ENCODE measurements around the gene DCBLD2.

The DCBLD2 gene

DNA sequence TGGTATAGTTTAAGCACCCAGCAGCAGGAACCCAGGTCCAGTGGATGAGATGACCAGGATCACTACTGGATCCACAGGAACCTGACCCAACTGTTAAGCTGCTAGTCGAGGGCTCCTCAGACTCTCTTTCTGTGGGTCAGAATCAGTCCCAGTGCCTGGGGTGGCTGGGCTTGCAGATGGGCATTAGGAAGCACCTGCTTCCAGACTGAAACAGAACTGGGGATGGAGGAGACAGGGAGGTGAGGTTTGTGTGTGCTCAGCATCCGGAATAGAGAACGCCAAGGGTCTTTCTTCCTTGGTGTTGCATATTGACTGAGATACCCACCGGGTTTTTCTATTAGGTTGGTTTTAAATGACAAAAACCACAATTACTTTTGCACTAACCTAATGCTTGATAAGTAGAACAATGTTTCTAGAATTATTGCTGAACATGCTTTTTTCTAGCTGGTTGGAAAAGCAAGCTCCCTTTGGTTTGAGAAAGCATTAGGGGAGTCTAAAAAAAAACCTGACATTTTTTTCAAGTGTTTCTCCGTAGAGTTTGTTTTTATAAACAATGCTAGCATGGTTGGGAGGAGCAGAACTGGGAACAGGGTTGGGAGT is 137.6 kb downstream of the DCBLD2 start:
- DNase-seq, result no peak

DNA sequence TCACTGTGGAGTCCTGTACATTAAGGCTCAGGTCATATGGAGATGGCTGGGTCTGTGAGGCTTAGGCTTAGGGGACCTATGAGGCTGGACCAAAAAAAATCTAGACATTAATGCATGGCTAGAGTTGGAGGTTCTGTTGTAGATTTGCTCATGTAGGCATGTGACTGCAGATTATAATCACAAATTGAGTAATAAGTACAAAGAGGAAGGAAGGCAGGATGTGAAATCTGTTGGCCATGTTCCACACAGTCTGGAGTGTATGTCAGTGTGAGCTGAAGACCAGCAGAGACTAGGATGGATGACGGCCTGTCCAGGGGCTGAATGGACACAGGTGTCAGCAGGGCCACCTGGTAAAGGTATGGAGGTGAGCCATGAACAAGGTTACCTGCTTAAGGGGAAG is 138.4 kb downstream of the DCBLD2 start, which contains the start of gene ST3GAL6:
Gene ST3GAL6 (plus strand): TSS at position 265 of the 400 bp plus-strand sequence. CDS start 5,101 bp downstream, outside the sequence.
- DNase-seq, result no peak

DNA sequence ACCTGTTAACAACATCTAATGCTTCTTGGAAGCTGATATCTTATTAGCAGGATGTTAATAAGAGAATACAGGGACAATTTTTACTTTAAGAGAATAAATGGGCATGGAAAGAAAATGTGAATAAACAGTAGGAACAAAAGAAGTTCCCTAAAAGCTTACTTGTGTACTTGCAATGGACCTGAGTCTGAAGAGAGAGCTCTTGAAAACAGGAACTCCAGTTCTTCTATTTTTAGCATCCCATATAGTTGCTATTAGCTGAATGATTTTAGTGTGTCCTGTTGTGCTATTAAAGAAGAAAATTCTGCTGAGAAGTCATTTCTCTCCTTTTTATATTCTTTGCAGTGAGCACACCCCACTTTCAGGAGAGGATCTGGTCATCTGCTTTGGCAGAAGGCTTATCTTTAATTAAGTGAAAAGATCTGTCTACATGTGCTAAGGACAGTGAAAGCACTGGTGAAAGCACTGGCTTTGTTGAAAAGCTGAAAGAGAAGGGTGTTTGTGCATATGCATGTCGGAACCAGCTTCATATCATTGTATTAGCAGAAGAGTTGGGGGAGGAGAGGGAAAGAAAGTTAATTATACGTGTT is 139.8 kb downstream of the DCBLD2 start:
- DNase-seq, result no peak

DNA sequence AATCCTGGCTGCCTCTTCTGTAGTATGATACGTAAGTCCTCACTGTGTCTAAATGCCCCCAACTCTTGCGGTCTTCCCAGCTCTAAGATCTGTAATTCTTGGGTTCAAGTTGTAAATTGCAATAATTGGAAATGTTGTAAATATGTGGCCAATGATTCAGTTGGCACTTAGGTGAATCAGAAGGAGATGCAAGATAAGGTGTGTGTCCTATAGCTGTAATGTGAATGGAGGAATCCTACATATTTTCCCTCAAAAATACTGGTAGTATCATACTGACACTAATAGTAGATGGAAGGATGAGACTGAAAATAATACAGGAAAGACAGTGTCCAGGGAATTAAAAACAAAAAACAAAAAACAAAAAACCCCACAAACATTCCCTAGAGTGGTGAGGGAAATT is 141.9 kb downstream of the DCBLD2 start:
- DNase-seq, result no peak

DNA sequence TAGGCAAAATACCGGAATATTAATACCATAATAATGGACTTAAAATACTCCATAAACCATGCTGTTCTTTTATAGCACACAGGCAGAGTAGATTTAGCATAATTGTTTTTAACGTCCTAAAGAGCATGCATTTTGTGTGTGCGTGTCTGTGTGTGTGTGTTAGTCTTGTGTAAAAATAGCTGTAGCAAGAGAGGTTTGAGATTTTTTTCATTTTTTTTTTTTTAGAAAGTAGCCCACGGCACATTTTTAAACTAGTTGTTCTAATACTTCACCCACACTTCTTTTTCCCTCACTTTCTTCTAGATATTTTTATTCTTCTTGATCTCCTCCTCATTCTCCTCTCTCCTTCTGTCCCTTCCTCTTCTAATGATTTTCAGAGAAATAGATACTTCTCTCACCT is 145.9 kb downstream of the DCBLD2 start:
- DNase-seq, result no peak

DNA sequence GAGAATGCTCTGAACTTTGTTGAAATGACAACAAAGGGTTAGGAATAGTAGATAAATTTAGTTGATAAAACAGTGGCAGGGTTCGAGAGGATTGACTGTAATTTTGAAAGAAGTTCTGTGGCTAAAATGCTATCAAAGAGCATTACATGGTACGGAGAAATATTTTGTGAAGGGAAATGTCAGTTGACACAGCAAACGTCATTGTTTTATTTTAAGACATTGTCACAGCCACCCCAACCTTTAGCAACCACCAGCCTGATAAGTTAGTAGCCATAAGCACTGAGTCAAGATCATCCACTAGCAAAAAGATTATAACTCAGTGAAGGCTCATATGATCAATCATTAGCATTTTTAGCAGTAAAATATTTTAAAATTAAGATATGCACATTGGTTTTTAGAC is 147.0 kb downstream of the DCBLD2 start:
- no peak for DNase-seq

DNA sequence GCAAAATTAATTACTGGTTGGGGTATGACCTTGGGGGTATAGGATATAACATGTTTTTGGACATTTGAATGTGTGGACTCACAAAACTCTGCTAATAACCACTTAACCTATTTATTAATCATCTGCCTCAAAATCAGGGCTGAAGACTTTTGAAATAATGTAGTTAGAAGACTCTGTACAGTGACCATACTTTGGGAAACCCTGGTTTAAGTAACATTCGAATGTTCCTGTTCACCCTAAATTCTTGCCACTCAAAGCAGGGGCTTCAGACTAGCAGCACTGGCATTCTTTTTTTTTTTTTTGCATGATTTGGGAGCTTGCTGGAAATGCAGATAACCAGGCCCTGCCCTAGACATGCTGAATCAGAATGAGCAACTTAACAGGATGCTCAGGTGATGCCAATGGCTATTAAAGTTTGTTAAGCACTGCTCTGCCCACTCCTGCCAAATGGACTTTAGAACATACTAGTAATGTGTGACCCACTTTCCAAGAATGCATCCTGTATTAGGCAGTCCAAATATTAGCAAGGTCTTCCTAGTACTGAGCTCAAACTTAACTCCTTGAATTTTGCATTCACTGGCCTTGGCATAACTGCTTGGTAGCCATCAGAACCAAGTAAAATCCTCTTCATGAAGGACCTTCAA is 151.1 kb downstream of the DCBLD2 start:
- no peak for DNase-seq

DNA sequence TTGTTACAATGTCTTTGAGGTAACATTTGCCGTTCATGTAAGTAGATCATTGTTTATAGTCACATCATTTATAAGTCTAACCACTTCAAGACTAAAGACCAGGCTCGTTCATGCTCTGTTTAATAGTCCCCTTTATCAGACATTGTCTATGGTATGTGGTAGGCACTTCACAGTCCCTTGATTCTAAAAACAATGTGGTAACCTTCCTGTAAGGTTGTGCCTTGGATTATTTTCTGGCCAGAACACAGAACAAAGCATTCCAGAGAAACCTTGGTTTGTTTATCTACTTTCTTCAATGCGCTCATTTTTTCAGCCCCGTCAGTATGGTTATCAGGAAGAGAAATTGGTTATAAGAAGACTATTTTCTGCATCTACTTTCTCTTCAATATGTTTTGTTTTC is 154.6 kb downstream of the DCBLD2 start:
- DNase-seq, result no peak

DNA sequence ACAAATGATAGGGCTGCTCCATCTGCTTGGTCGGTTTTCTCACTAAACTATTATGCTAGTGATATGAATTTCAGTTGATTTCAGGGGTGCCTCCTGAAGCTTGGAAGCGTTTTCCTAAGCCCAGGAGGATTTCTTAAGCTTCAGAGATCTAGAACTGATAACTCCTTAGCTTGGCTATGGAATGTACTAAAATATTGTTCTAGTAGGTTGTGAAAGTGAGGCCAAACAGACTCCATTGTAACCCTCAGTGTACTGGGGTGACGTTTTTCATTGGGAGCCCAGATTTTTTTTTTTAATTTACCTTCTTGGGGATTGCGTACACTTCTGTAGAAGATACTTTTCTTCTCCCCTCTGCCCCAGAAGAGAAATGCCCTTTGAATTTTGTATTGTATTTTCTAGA is 155.4 kb downstream of the DCBLD2 start:
- no peak for DNase-seq

All from right hindlimb (tissue), 1 donor.